NCI-H2227 treated with DMSO at 0.1 percent for 48 hours (cell line): ENCODE data around the gene ABHD5.

Experiments used
- DNase-seq: peaks from one replicate; lab custom pipeline; 2025; lab: John Stamatoyannopoulos, UW

Gene ABHD5

GRCh38 chr3:43718296-43718695, 27.6 kb downstream of the ABHD5 start:
- DNase-seq: no peak

DNA sequence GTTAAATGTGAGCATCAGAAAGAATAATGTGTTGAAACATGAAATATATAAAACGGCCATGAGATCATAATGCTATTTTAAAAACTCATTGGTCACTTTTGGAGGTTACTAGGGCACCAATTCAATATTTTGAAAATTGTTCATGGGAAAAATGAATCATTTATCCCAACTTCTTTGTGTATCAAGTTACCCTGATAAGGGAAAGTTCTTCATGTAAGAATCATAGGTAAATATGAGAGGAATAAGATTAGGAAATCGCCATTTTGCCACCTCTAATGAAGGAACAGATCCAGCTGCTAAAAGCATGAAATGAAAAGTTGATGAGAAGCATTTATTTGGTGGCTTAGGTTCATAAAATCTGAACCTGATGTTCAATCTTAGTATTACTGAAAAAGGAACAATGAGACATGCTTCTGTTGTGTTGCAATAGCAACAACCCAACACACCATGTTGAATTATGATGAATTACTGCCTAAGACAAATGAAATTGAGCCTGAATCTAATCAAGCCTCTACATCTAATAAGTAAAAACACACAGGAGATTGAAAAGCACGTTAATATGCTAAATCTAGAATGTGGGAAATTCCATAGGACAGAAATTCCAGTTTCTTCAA, 32.5 kb downstream of the ABHD5 start:
- DNase-seq: no peak

DNA sequence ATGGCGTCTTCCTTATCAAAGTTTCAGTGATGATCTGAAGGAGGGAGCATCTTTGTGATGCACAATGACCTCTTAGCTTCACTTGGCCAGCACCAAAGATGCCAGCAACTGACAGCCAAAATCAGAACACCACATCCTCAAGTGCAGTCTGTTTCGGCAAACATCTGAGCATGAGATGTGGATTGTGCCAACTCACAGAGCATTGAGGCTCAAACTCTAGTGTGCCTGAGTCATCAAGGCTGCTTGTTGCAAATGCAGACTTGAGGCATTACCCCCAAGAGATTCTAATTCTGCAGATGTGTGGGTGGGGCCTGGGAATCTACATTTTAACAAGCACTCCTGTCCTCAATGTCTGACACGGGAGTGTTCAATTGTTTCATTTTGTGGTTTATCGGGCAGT, 35.8 kb downstream of the ABHD5 start:
- DNase-seq: no peak

- DNase-seq: no peak
These were observed 37.2 kb downstream of the ABHD5 start for GRCh38 chr3:43727930-43728329.

- DNase-seq: no peak
These were observed 37.7 kb downstream of the ABHD5 start for GRCh38 chr3:43728476-43728875.

- no peak for DNase-seq
These were observed 38.2 kb downstream of the ABHD5 start for GRCh38 chr3:43728947-43729346.

DNA sequence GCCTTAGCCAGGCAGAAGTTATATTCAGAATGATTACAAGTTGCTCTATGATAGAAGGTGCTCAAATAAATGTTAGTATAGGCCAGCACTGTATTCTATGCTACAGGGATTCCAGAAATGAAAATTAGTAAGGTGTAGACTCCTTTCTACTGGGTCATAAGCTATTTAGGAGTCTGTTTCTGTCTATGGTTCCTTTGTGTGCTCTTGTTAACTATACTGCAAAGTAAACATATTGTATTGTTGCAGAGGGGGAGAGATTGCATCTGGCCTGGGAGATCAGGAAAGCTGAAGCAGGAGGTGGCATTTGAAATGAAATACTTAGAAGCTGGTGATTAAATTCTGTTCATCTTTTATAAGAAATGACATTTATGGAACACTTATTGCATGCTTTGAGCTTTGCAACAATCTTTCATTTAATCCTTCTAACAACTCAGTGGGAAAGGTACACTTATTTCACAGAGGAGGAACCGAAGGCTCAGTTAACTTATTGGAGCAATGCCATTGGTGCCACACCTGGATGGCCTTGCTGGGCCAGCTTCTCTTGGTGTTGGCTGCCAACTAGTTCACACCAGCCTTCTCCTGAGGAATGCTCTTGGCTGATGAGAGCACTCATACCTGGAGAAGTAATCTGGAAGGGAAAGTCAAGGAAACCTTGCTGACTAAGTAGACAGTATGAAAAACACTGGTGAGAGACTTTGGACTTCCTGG, 39.1 kb downstream of the ABHD5 start:
- DNase-seq: no peak

- DNase-seq: no peak
These were observed 42.1 kb downstream of the ABHD5 start for GRCh38 chr3:43732747-43733425.

DNA sequence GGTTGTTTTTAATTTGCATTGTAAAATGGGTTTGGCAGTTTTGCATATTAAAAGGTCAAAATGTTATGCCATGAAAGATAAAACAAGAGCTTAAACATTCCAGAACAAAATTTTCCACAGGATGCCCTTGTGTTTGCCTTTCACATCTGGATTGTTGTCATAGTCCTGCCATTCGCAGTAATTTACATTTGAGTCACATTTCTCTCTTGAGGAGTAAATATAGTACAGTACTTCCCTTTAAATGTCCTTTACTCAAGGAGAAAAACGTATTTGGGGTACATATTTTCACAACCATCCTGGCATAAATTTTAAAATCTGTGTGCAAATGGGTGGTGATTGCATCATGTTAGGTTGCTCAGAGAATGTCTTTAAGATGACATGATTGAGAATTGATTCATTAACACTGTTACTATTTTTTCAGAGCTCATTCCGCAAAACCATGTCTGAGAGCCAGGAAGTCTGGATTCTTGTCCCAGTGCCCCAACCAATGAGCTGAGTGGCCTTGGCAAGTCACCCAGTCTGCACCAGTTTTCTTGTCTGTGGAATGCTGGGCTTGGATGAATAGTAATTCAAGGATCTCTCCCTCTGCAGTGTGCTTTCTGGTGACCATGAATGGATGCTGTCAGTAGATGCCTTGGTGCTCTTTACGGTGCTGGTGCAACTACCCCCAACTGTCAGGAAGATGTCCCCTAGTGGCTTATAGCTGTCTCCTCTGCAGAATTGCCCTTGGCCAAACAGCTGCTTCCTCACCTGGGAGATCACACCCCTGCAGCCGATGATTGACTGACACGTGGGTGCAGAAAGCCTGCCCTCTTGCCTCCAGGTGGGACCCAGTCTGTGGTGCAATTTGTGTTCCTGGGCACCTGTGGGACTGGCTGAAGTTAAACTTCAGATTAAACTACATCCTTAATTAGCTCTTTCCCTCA, 43.0 kb downstream of the ABHD5 start:
- no peak for DNase-seq

GRCh38 chr3:43734685-43735084, 43.9 kb downstream of the ABHD5 start:
- DNase-seq: no peak

DNA sequence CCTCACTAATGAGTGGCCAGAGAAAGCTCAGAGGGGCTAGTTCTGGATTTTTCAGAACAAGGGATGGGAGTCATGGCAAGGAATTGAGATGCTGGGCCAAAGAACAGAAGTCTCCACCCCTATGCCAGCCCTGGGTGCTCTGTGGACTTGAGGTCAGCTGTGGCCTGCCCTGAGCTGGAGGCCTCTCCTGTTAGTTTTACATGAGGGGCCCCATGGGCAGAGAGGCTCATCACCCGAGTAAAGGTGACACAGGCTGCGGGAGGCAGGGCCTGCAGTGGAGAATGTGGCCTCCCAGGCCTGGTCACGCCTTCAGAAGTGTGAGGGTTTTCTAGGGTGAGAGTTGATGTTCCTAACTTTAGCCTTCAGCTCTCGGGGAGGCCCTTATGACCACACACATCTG, 44.9 kb downstream of the ABHD5 start:
- DNase-seq: no peak

GRCh38 chr3:43736558-43737440, 46.1 kb downstream of the ABHD5 start:
- DNase-seq: no peak

DNA sequence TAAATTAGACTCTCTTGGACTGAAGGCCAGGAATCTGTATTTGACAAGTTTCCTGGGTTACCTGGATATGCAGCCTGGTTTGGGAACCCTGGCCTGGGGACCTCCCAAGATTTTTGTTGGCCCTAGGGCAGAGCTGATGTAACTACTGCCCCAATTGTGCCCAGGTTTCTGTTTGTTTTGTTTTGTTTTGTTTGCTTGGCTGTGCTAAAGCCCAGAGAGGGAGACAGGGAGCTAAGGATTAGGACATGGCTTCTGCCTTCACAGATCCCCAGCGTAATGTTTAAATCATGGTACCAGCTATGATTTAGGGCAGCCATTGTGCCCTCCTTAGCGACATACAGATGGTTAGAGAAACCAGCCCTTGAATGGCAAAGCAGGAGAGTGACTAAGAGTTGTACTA, 47.6 kb downstream of the ABHD5 start:
- DNase-seq: no peak

DNA sequence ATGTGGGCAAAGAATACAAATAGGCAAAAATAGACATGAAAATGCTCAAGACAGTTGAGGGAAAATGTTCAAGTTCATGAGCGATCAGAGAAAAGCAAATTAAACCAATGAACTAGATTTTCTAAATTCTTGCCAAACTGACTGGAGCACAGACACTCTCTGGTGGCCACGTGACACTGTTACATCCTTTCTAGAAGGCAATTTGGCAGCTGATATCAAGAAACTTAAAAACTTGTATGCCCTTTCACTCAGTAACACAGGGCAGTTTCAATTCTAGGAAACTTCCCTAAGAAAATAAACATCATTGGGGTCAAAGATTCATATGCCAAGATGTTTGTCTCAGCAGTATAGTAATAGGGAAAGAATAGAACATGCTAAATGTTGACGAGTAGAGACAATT, 52.2 kb downstream of the ABHD5 start:
- no peak for DNase-seq

DNA sequence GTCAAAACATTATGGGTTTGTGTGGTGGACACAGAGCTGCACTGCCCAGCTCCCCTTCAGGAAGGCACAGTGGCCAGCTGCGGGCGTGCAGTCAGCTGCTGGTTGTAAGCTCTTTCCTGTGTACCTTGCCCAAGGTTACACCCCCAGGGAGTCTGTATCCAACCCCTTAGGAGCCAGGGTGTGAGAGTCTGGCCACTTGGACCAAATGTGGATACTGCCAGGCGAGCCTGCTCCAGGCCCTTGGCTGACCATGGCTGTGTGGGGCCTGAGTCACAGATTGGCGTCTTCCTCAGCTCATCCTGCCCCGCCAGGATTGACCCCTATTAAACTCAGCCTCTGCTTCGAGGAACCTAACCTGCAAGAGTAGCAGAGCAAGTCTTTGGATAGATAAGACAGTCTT, 56.9 kb downstream of the ABHD5 start:
- DNase-seq: no peak

- no peak for DNase-seq
These were observed 57.4 kb downstream of the ABHD5 start for GRCh38 chr3:43748179-43748578.

DNA sequence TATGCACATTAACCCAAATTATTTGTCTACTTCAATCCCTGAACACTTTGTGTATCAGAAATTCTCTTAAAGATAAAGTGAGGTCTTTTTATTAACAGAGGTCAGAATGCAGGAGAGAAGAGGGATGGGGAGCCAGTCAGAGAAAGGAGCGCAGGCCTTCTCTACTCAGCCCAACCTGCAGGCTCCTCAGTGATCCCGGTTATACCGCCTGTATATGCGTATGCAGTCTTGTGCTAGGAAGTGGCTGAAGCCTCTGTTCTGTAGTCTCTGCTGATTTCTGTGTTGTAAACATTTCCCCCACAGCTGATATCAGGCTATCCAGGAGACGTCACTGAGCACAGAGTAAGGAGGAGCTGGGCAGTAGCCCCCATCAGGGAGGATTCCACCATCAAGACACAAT, 57.9 kb downstream of the ABHD5 start:
- DNase-seq: no peak

GRCh38 chr3:43752905-43753304, 62.2 kb downstream of the ABHD5 start:
- DNase-seq: no peak

- DNase-seq: no peak
These were observed 63.3 kb downstream of the ABHD5 start for GRCh38 chr3:43753741-43754715.

GRCh38 chr3:43755516-43756200, 64.9 kb downstream of the ABHD5 start:
- DNase-seq: no peak
